NOMO-1 treated with DMSO at 0.1 percent for 48 hours (cell line): ENCODE data around the gene CEP41.
"Not testable (repeated sequence)": the region's sequence is repeated elsewhere in the genome, so short reads cannot be mapped to it uniquely, and the experiment has no call there.

ENCODE experiments used
- DNase-seq: peaks from one replicate; lab custom pipeline; 2025; ENCODE audit not compliant: unreplicated experiment; lab: John Stamatoyannopoulos, UW

The CEP41 gene

GRCh38 chr7:130461272-130461671 lies 20.5 kb upstream of the CEP41 start:
- DNase-seq, result no peak

GRCh38 chr7:130458257-130458656 lies 17.4 kb upstream of the CEP41 start:
- DNase-seq, result peak; percentile 43

GRCh38 chr7:130454959-130455358 lies 14.1 kb upstream of the CEP41 start:
- DNase-seq, result no peak

- DNase-seq, result no peak
These were observed 12.1 kb upstream of the CEP41 start for GRCh38 chr7:130452951-130453350.

- DNase-seq, result not testable (repeated sequence)
These were observed 10.5 kb upstream of the CEP41 start for GRCh38 chr7:130451344-130451743.

- DNase-seq, result no peak
These were observed 5.4 kb upstream of the CEP41 start for GRCh38 chr7:130446259-130446658.

GRCh38 chr7:130444751-130445407 lies 4.1 kb upstream of the CEP41 start:
- no peak for DNase-seq

GRCh38 chr7:130444234-130444633 lies 3.4 kb upstream of the CEP41 start:
- DNase-seq, result no peak

- DNase-seq, result no peak
These were observed 1.8 kb upstream of the CEP41 start for GRCh38 chr7:130442601-130443000.

- no peak for DNase-seq
These were observed 623 bp upstream of the CEP41 start for GRCh38 chr7:130441408-130441869.

- no peak for DNase-seq
These were observed 4.6 kb downstream of the CEP41 start for GRCh38 chr7:130436253-130436652.

GRCh38 chr7:130435311-130435854 lies 5.4 kb downstream of the CEP41 start:
- no peak for DNase-seq

- no peak for DNase-seq
These were observed 7.5 kb downstream of the CEP41 start for GRCh38 chr7:130433301-130433700.

GRCh38 chr7:130432886-130433285 lies 7.9 kb downstream of the CEP41 start:
- DNase-seq, result no peak

- no peak for DNase-seq
These were observed 9.8 kb downstream of the CEP41 start for GRCh38 chr7:130430841-130431666.

GRCh38 chr7:130430115-130430514 lies 10.7 kb downstream of the CEP41 start:
- DNase-seq, result no peak

- DNase-seq, result no peak
These were observed 11.8 kb downstream of the CEP41 start for GRCh38 chr7:130429019-130429418.

GRCh38 chr7:130426564-130426963 lies 14.3 kb downstream of the CEP41 start:
- no peak for DNase-seq

GRCh38 chr7:130425796-130426195 lies 15.0 kb downstream of the CEP41 start:
- no peak for DNase-seq

GRCh38 chr7:130423501-130424037 lies 17.2 kb downstream of the CEP41 start:
- no peak for DNase-seq

GRCh38 chr7:130421684-130422083 lies 19.1 kb downstream of the CEP41 start:
- no peak for DNase-seq
